PC-3 (cell line): ENCODE data around the gene PMF1.

ENCODE experiments used
- EZH2 ChIP-seq: fragments of 300-600 bp; sonication (generic); IDR thresholded peaks from one replicate; pipeline ENCODE4 v1.6.1; 2017; ENCODE audit warnings: antibody characterized with exemption, mild to moderate bottlenecking, low read length; ENCODE audit not compliant: unreplicated experiment
- EZH2phosphoT487 ChIP-seq: fragments of 300-600 bp; sonication (generic); IDR thresholded peaks from 2 replicates; pipeline ENCODE4 v1.6.1; 2018; ENCODE audit warnings: mild to moderate bottlenecking, antibody characterized with exemption, low read length, borderline replicate concordance
- TF ChIP-seq, protein P1 (sequence below): fragments of 300-600 bp; sonication (generic); conservative IDR thresholded peaks from 2 replicates; pipeline ENCODE4 v1.5.1; 2017; ENCODE audit warnings: antibody characterized with exemption, low read depth, mild to moderate bottlenecking, low read length

DNA sequence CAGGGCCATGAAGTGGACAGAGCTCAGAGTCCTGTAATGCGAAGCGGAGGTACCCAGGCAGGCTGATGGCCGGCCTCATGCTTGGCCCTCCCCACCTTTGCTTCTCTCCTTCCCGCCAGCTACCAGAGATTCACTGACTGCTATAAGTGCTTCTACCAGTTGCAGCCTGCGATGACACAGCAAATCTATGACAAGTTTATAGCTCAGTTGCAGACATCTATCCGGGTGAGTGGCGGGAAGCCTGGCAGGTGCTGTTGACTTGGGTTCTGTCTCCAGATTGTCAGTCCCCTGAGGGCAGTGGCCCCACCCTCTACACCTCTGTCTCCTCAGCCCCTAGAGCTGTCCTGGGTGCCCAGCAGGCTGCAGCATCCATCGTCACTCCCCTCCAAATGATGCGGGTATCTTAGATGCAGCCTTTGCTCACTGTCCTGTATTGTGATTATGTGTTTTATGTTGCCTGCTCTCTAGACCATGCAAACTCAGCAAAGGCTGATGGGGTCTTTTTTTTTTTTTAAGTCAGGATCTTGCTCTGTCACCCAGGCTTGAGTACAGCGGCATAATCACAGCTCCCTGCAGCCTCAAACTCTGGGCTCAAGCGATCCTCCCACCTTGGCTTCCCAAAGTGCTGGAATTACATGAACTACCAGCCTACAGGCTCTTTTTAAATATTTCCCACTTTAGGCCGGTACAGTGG is 19.5 kb downstream of the PMF1 start:
- TF ChIP-seq, protein P1, sequence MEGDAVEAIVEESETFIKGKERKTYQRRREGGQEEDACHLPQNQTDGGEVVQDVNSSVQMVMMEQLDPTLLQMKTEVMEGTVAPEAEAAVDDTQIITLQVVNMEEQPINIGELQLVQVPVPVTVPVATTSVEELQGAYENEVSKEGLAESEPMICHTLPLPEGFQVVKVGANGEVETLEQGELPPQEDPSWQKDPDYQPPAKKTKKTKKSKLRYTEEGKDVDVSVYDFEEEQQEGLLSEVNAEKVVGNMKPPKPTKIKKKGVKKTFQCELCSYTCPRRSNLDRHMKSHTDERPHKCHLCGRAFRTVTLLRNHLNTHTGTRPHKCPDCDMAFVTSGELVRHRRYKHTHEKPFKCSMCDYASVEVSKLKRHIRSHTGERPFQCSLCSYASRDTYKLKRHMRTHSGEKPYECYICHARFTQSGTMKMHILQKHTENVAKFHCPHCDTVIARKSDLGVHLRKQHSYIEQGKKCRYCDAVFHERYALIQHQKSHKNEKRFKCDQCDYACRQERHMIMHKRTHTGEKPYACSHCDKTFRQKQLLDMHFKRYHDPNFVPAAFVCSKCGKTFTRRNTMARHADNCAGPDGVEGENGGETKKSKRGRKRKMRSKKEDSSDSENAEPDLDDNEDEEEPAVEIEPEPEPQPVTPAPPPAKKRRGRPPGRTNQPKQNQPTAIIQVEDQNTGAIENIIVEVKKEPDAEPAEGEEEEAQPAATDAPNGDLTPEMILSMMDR = no peak
- no peak for TF ChIP-seq EZH2phosphoT487
- TF ChIP-seq EZH2 = no peak
